HK-2 (cell line): Measurements from ENCODE around the gene CLIC4.
"Not testable (repeated sequence)": the region's sequence is repeated elsewhere in the genome, so short reads cannot be mapped to it uniquely, and the experiment has no call there.

Source experiments
- DNase-seq: peaks from one replicate; pipeline ENCODE4 v3.0.0-alpha.2; 2018; ENCODE audit not compliant: unreplicated experiment

CLIC4 gene

GRCh38 chr1:24717887-24718650 is 27.2 kb upstream of the CLIC4 start:
- DNase-seq, result no peak

GRCh38 chr1:24720152-24720551 is 25.1 kb upstream of the CLIC4 start:
- DNase-seq, result peak; percentile 29

- DNase-seq, result no peak
Observed at GRCh38 chr1:24721533-24721932, 23.7 kb upstream of the CLIC4 start.

- DNase-seq, result not testable (repeated sequence)
Observed at GRCh38 chr1:24722073-24723035, 22.9 kb upstream of the CLIC4 start.

GRCh38 chr1:24724345-24725208 is 20.7 kb upstream of the CLIC4 start:
- DNase-seq, result peak; percentile 49

GRCh38 chr1:24725209-24725651 is 20.0 kb upstream of the CLIC4 start:
- DNase-seq, result no peak

GRCh38 chr1:24726741-24727140 is 18.5 kb upstream of the CLIC4 start:
- no peak for DNase-seq

- DNase-seq, result peak; percentile 69
Observed at GRCh38 chr1:24727501-24728216, 17.6 kb upstream of the CLIC4 start.

- DNase-seq, result no peak
Observed at GRCh38 chr1:24728982-24729381, 16.3 kb upstream of the CLIC4 start.

GRCh38 chr1:24732186-24732885 is 12.9 kb upstream of the CLIC4 start:
- DNase-seq, result no peak

GRCh38 chr1:24733342-24733741 is 11.9 kb upstream of the CLIC4 start:
- DNase-seq, result not testable (repeated sequence)

- no peak for DNase-seq
Observed at GRCh38 chr1:24735156-24735508, 10.1 kb upstream of the CLIC4 start.

GRCh38 chr1:24735509-24736375 is 9.5 kb upstream of the CLIC4 start:
- no peak for DNase-seq

GRCh38 chr1:24737368-24738117 is 7.7 kb upstream of the CLIC4 start:
- no peak for DNase-seq

GRCh38 chr1:24739241-24739640 is 6.0 kb upstream of the CLIC4 start:
- no peak for DNase-seq

- DNase-seq, result peak; percentile 56
Observed at GRCh38 chr1:24742090-24742938, 2.9 kb upstream of the CLIC4 start.

- DNase-seq, result no peak
Observed at GRCh38 chr1:24743404-24744211, 1.6 kb upstream of the CLIC4 start.
